HL-60 (cell line): Measurements from ENCODE around the gene LUZP1.

Source experiments
- POLR2AphosphoS5 ChIP-seq: IDR thresholded peaks from 2 replicates; pipeline ENCODE4 v1.6.1; 2012; ENCODE audit warnings: low read depth
- REST ChIP-seq: IDR thresholded peaks from 2 replicates; pipeline ENCODE4 v1.6.1; 2012; ENCODE audit warnings: low read depth; ENCODE audit not compliant: insufficient replicate concordance
- SPI1 ChIP-seq: IDR thresholded peaks from 2 replicates; pipeline ENCODE4 v1.6.1; 2012; ENCODE audit warnings: low read depth, mild to moderate bottlenecking, borderline replicate concordance
- TF ChIP-seq, protein P1 (sequence below): IDR thresholded peaks from one replicate; pipeline ENCODE4 v1.5.1; 2011; ENCODE audit warnings: low read length, control low read depth, inconsistent platforms; ENCODE audit not compliant: insufficient read depth

DNA sequence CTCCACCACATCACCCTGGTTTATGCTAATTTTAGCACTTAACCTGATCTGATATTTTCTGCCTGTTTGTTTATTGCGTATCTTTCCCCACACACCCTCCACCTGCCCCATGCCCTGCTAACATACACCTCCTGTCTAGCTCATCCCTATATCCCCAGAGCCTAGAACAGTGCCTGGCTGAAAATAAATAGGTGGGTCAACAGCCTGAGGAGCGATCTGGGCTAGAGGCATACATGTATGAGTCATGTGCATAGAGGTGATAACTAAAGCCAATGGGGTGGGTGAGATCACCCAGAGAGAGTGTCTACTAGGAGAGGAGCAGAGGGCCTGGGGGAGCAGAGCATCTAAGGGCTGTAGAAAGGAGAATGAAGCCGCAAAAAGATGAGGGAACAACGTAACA is 46.0 kb upstream of the LUZP1 start:
- no peak for TF ChIP-seq POLR2AphosphoS5
- TF ChIP-seq, protein P1, sequence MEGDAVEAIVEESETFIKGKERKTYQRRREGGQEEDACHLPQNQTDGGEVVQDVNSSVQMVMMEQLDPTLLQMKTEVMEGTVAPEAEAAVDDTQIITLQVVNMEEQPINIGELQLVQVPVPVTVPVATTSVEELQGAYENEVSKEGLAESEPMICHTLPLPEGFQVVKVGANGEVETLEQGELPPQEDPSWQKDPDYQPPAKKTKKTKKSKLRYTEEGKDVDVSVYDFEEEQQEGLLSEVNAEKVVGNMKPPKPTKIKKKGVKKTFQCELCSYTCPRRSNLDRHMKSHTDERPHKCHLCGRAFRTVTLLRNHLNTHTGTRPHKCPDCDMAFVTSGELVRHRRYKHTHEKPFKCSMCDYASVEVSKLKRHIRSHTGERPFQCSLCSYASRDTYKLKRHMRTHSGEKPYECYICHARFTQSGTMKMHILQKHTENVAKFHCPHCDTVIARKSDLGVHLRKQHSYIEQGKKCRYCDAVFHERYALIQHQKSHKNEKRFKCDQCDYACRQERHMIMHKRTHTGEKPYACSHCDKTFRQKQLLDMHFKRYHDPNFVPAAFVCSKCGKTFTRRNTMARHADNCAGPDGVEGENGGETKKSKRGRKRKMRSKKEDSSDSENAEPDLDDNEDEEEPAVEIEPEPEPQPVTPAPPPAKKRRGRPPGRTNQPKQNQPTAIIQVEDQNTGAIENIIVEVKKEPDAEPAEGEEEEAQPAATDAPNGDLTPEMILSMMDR = no peak
- no peak for TF ChIP-seq REST
- no peak for TF ChIP-seq SPI1
